HG03159 (cell line): ENCODE measurements around the gene SARDH.
"Not testable (repeated sequence)": the region's sequence is repeated elsewhere in the genome, so short reads cannot be mapped to it uniquely, and the experiment has no call there.

Experiments
- ATAC-seq: cut with Tn5 transposase; IDR thresholded peaks from one replicate; pipeline ENCODE4 v1.9.1; 2021; ENCODE audit warnings: mild to moderate bottlenecking, moderate library complexity; ENCODE audit not compliant: unreplicated experiment

Gene SARDH

DNA sequence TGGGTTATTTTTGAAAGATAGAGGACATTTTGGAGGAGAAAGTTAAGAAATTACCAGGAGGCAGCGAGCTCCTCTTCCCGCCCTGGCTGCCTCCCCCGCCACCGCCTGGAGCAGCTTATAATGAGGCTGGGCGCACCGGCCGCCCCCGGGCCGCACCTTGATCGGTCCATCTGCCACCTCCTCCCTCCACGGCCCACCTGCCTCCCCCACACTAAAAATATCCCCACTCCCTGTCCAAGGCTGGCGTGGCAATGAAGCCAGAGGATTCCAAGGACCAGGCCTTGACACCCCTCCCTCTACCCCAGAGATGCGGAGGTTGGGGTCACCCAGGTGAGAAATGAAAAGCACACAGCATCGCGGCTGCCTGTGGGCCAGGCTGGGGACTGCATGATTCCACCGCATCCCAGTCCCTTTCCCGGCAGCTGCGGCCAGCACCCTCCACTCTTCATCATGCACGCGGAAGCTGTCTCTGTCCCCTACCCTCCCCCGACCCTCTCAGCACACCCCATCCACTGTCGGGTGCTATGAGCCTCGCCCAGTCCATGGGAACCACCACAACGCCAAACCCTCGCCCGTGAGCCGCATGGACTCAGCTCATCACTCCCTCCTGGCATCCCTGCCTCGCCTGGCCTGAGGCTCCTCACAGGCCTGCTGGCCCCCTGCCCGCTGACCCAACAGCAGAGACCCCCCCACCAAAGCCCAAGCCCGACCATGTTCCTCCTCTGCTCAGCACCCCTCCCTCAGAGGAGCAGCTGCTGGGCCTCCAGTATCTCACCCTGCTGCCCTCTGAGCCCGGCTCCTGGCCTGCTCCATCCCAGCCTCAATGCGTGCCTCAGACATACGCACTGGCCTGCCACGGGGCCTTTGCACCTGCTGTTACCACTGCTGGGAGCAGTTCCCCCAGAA lies 50.0 kb downstream of the SARDH start:
- no peak for ATAC-seq

DNA sequence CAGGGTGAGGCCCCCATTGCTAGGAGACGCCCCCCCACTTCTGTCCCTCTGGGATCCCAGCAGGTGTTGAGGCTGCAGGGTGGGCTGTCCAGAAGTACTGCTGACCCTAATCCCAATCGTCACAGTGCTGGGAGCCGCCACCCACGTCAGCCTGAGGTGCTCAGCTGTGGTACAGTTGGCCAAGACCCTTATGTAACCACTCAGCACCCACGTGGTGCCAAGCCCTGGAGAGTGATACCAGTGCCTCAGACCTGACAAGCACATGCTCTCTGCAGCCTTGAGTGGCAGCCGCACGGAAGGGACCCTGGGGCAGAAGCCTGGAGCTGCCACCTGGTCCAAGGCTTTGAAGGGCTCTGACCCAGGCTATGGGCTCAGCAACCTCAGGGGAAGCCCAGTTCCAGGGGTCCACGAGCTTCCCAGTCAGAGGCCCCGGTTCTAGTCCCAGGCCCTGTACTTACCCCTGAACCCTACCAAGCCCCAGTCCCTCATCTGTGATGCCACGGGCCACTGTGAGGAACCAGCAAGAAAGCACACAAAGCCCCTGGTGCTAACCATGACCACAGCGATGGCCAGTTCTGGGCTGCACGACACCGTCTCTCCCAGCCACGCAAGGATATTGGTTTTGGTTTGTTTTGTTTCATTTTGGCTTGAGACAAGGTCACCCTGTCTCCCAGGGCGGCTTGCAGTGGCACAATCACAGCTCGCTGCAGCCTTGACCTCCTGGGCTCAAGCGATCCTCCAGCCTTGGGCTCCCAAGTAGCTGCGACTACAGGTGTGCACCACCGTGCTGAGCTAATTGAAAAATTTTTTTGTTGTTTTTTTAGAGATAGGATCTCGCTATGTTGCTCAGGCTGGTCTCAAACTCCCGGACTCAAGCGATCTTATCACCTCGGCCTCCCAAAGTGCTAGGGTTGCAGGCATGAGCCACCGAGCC lies 51.2 kb downstream of the SARDH start:
- no peak for ATAC-seq

DNA sequence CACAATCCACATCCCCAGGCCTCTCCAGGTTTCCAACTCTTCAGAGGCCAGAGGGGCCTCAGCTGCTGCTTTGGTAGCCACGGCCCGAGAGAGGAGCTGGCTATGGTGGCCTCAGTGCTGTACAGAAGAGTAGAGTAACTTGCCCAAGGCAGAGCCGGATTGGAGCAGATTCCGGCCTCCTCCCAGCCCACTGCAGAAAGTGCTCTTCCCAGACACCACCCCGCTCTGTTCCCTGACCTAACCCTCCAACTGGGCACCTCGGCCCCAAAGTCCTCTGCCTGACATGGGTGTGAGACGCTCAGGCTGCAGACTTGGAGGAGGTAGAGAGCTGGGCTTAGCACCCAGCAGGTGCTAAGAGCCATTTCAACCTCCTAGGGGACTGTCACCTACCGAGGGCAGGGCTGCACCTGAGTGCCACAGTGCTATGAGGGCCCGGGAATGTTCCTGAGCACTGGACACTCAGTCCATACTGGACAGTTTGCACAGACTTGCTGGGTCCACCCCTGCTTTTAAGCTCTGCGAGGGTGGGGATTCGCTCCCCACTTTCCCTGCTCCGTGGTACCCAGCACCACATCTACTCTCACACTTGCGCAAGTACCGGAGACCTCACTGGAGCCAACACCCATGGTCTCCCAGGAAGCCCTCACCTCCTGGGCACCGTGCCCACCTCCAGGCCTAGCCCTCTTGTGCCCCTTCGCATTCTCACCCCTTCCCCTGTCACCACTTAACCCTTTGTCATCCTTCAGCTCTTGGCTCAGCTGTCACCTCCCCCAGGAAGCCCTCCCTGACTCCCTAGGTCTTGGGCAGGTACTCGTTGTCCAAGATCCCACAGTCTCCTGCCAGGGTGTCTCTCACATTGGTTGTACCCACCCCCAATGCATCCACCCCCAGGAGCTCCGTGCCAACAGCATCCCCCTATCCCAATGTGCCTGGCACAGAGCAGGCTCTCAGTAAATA lies 52.2 kb downstream of the SARDH start:
- no peak for ATAC-seq

DNA sequence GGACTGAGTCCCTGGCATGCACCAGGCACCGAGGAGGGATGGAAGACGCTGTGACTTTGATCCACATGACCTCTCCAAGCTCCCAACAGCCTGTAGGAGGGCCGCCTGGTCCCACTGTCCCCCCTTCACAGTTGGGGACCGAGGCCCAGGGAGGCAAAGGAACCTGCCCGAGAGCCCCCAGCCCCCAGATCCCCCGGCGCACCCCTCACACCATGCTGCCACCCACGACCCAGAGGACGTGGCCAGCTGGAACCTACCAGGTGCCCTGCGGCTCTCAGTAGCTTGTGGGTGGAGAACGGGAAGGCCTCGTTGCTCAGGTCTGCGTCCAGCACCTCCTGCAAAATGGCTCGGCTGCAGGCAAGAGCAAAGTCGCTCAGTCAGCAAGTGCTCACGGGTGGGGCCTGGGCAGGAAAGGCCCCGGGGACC lies 53.2 kb downstream of the SARDH start:
- no peak for ATAC-seq

DNA sequence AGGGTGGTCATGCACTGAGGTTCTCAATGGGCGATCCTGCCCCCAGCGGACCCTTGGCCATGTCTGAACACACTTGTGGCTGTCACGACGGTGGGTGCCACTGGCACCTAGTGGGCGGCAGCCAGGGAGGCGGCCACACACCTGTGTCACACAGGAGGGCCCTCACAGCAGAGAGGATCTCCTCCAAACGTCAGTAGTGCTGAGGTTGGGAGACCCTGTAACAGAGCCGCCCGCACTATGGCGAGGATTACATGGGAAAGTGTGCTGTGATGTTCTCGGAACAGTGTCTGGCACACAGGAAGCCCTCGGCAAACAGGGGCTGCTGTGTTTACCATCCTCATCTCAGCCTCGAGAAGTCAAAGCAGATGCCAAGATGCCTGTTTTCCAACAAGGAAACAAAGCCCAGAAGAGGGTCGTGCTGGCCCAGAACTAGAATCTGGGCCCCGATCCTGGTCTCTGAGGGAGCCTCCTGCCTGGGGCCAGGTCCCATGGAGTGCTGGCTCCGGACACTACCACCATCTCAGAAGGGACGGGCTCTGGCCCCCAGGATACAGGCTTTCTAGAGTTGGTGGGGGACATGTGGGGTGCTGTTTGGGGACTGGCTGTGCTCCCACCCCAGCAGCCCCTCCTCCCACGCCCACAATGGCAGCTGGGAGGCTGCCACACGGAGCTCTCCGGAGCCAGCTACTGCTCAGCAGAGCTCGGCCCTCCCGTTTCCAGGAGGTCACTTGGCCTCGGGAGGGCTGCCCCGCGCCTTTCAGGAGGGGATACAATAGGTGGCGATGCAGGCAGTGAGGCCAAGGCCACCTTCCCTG lies 53.8 kb downstream of the SARDH start:
- no peak for ATAC-seq

DNA sequence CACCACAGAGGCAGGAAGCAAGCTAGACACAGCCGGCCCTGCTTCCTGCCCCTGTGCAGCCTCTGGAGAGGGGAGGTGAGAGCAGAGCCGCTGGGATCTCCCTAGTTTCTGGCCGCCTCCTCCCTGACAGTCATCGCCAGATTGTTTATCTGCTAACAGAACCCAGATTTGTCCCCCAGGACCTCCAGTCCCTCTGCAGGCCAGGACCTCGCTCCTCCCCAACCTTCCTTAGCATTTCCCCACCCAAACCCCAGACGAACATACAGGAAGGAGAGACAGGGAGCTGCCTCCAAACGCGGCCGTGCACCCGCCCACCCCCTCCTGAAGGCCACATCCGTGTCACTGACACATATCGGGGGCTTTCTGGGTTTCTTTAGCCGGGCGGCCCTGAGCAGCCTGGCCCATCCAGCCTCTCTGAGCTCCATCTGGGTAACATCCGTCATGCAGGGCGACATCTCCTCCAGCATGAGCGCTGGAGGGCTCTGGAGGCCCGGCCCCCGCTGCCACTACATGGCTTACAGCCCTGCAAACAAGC lies 54.5 kb downstream of the SARDH start:
- ATAC-seq, result no peak

DNA sequence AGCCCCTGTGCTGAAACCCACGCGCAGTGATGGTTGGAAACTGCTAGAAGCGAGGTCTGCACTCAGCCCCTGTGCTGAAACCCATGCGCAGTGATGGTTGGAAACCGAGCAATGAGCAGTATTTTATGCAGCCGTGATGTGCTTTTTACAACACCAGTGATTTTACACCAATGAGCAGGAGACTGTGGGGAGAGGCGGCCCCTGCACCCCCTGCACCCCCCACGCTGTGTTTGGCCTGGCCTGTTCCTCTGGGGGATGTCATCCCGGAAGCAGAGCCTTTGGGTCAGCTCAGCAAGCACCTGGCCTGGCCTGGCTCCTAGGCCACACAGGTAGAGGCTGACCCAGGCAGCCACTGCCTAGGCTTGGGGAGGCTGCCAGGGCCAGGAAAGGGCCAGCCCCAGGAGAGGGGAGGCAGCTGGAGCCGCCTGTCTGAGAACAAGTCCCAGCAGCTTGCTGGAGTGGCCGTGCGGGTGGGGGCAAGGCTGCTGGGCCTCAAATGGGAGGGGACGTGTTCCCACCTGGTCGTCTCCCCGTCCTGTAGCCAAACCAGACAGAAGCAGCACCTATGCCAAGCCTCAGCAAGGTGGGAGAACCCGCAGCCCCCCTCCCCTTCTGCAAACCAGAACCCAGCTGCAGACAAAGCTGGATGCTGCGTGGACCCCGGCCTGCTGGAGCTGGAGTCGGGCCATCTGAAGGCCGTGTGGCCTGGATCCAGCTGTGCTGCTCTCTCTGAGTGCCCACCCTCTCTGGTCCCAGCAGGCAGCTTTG lies 55.1 kb downstream of the SARDH start:
- ATAC-seq, result no peak

DNA sequence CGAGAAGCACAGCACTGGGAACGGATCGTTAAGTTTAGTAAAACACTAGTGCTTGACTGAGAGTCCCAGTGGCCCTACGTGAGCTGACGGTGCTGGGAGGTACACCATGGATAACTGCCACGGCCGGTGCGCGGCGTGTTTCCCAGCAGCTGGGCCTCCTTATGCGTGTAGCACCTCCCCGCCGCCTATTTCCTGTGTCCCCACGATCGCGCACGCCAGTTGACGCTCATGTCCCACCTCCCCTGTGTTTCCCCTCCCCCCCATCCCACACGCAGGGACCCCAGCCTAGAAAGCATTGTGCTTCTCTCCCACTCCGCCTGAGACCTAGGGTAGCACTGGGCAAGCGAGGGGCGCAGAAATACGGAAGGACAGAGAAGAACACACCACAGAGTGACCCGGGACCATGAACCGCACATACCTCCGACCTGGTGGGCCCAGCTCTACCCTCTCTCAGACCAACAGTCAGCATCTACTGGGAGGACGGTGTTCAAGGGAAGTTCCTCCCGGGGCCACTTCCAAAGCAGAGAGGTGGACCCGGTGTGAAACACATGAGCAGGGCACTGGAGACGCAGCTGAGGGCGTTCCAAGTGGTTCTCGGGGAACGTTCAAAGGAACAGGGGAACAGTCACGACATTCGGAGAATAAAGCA lies 56.4 kb downstream of the SARDH start:
- no peak for ATAC-seq

DNA sequence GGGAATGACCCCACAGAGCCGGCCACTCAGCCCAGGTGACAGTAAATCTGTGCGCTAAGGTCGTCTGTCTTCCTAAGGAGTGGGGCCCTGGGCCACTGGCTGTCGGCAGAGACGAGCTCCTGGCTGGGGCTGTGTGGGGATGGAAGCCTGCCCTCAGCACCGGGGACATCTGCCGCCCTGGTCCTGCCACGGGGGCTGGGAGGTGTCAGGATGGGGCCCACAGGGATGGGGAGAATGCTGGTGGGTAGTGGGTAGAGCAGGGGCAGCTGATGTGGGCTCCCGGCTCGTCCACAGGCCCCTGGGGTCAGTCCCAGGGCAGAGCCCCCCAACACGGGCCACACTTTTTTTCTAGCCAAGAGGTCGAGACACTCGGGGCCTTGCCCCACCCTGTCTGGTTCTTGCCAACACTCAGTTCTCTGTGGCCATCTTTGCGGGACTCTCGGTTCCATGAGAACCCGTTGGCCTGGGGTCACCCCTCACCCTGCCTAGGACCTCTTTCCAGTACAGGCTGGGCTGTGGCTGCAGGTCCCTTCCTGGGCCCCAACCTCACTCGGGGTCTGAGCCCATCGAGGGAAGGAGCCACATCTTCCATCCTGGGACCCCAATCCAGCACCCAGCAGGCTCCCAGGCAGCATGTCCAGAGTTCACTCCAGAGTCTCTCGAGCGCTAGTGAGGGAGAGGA lies 57.0 kb downstream of the SARDH start:
- no peak for ATAC-seq

DNA sequence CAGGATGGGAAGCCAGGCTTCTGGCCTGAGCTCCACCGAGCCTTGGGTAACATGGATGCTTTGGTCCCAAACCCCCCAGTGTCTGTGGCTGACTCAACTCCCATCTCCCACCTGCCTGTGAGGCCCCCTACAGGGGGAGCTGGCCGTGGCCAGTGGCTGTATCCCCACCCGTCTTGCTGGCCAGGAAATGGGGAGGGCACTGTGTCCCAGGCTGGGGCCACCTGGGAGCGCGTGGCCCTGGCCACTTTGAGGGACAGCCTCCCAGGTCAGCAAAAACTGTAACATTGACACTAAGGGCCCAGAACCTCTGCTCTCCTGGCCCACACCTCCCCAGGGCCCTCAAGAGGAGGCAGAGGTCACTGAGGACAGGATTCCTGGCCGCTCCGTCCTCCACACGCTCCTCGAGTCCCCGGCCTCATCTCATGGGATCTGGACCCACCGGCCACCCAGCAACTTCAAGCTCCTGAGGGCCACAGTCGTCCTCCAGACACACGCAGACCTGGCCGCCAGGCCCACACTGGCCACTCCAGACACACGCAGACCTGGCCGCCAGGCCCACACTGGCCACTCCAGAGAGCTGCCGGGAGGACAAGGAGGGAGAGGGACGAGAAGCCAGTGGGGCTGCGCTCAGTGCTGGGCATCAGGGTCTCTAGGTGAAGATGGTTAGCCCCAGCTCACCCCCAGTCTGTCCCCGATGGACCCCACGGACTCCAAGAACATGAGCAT lies 57.7 kb downstream of the SARDH start:
- no peak for ATAC-seq

DNA sequence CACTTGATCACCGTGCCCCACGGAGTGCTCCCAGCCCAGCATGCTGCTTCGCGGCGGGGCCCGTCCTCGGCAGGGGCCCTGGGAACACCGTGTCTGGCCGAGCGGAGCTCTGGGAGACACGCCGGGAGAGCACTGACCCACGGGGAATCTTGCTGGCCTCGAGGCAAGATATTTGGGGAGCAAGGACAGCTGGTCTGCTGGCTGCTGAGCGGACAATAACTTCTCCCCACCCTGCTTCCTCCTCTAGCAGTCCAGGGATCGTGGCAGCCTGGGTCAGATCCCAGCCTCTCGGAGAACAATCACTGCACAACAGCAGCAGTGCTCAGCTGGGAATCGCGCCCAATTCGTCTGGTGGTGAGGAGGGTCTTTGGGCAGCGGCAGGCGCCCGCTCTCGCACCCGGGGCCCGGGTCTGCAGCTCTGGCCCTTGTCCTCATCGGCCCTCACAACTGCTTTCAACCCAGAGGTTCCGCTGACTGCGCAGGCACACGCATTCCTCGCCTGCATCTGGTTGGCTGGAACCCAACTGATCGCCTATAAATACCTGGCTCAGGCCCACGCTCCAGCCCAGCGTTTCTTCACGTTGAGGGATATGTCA lies 58.6 kb downstream of the SARDH start:
- ATAC-seq, result no peak

DNA sequence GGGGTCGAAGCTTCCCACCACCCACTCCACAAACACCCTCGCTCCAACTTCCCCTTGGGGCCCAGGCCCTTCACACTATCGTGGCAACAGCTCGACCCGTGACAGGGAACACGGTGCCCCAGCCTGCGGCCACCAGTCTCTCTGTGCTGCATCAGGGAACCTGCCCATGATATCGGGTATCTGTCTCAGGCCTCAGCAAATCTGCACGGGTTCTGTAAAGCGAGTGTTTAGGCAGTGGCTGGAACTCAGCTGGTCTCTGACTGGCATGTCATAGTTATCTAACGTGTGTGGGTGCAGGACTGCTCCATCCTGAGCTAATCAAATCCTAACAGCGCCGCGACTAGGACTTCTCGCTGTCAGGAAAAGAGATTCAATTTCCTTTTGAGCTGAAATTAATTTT lies 59.1 kb downstream of the SARDH start:
- ATAC-seq, result no peak

DNA sequence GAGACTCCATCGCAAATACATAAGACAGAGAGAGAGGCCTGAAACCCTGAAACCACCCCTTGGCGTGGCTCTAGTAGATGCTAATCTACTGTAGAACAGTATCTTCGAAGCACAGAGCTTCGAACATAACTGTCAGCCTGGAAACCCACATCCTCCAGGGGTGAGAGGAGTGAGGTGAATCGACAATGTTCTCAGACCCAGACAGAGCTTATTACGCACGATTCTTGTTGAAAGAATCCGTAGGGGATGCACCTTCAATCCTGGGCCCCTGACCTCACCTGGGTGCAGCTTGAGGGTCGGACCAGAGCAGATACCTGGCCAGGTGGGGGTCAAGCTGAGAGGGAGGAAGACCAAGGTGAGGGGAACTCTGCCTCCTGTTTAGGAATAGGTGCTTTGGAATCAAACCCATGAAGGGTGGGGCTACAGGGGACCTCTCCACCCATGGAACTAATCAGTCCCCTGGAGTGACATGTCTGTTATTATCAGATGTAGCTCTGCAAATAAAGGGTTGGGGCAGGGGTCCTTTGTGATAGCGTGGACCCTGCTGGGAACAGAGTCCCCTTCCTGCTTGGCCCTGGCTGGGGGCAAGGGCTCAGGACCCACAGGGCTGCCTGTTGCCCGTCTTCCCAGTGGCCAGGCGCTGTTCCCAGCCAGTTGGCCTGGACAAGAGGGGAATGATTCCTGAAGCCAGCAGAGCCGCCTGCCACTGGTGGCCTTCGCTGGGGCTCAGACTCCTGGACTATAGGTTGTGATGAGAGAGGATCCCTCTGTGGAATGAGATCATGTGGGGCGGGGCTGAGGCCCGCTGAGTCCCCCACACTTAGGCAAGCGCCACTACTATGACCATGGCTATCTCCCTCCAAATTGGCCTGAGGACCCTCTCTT lies 60.8 kb downstream of the SARDH start:
- no peak for ATAC-seq

DNA sequence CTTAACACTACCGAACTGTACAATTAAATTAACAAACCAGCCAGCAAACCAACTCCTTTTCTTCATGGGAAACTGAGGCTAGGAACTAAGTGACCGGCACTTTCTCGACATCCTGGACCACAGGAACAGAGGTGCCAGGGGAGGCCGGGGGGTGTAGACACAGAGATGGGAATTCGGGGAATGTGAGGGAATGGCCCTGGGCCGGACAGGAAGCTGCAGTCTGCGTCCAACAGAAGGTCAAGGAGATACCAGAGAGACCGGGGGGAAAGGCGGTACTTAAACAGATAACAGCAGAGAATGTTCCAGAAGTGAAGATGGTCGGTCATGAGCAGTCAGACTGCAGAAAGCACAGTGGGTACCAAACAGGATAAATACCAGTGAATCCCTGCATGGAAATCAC lies 61.7 kb downstream of the SARDH start:
- ATAC-seq, result no peak

DNA sequence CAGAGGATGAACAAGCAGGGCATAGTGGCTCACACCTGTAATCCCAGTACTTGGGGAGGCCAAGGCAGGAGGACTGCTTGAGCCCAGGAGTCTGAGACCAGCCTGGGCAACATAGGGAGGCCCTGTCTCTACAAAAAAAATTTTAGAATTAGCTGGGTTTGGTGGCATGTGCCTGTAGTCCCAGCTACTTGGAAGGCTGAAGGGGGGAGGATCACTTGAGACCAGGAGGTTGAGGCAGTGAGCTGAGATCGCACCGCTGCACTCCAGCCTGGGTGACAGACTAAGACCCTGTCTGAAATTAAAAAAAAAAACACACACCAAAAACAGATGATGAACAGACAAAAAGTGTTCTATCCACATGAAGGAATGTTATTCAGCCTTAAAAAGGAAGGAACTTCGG lies 62.4 kb downstream of the SARDH start:
- not testable (repeated sequence) for ATAC-seq

DNA sequence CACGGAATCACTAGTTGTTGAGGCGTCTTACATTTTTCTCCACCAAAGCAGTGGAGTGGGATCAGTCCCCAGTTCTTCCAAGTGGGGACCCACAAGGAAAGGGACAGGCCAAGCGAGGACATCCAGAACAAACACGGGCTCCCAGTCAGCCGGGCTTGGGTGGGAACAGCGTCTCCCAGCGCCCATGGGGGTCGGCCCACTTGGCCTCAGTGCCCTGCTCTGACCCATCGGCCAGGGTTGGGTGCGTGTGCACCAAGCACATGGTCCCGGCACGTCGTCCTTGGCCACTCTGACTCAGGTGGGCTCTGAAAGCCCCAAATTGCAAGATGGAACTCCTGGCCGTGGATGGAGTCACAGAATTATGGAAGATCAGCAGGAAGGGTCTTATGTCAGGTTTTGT lies 64.1 kb downstream of the SARDH start:
- ATAC-seq, result no peak
